ENCODE data around the gene CPE. TPM values are rescaled to one million over a fixed set of nuclear protein-coding genes. Genes with fewer than 3 reads are reported as not detected.

The CPE gene
- total RNA-seq, 4 donors from 2014 or later, result 126 to 272 (median 201) TPM

GRCh38 chr4:165425629-165426028, 46.8 kb downstream of the CPE start:
- ATAC-seq, result no peak
- Histone ChIP-seq H3K36me3 (no peaks in the 10 kb centered on the region), H3K9me3 (peaks cover 0 to 11% (median 0%) of the 10 kb centered on the region in 3 donors), H3K4me1 (no peaks in the 10 kb centered on the region), H3K27me3 (no peaks in the 10 kb centered on the region), H3K27ac (no peak overlapping the region), H3K4me3 (no peak overlapping the region)
- no peak for TF ChIP-seq EP300 (IDR thresholded peaks at IDR 0.05)
- no peak for TF ChIP-seq POLR2A (IDR thresholded peaks at IDR 0.05)
- TF ChIP-seq, protein P1, sequence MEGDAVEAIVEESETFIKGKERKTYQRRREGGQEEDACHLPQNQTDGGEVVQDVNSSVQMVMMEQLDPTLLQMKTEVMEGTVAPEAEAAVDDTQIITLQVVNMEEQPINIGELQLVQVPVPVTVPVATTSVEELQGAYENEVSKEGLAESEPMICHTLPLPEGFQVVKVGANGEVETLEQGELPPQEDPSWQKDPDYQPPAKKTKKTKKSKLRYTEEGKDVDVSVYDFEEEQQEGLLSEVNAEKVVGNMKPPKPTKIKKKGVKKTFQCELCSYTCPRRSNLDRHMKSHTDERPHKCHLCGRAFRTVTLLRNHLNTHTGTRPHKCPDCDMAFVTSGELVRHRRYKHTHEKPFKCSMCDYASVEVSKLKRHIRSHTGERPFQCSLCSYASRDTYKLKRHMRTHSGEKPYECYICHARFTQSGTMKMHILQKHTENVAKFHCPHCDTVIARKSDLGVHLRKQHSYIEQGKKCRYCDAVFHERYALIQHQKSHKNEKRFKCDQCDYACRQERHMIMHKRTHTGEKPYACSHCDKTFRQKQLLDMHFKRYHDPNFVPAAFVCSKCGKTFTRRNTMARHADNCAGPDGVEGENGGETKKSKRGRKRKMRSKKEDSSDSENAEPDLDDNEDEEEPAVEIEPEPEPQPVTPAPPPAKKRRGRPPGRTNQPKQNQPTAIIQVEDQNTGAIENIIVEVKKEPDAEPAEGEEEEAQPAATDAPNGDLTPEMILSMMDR (IDR thresholded peaks at IDR 0.05), result no peak
- TF ChIP-seq POLR2AphosphoS5 (IDR thresholded peaks at IDR 0.05), result no peak

- Histone ChIP-seq H3K27ac (no peak overlapping the region), H3K4me1 (no peaks in the 10 kb centered on the region), H3K27me3 (no peaks in the 10 kb centered on the region), H3K9me3 (peaks cover 0 to 11% (median 0%) of the 10 kb centered on the region in 3 donors), H3K4me3 (no peak overlapping the region), H3K36me3 (no peaks in the 10 kb centered on the region)
- ATAC-seq, result no peak
- no peak for TF ChIP-seq POLR2A (IDR thresholded peaks at IDR 0.05)
- TF ChIP-seq POLR2AphosphoS5 (IDR thresholded peaks at IDR 0.05), result no peak
- TF ChIP-seq EP300 (IDR thresholded peaks at IDR 0.05), result no peak
- TF ChIP-seq, protein P1 (IDR thresholded peaks at IDR 0.05), result no peak
- 71% methylated on average over 1 of the region's 1 CpG; no CpG with 5 or more reads in 1 of the 2 donors for WGBS, 2 donors (ENCODE audit: low coverage in 1 of 2)
Observed at GRCh38 chr4:165426331-165426730, 47.5 kb downstream of the CPE start.

DNA sequence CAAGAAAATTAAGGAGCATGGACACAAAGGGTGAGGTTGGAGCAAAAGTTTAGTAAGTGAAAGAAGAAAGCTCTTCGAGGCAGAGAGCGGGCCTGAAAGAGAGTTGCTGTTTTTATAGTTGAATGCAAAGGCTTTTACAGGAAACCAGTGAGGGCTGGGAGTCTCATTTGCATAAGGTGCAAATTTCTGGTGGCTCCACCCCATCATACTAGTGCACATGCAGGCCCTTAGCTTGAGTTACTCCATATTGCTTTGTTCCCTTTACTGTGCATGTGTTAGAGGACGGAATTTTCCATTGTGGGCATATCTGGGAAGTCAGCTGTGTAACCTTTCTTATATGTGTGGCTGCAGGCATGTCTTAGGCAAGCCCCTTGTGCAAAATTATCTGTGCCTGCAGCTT, 48.0 kb downstream of the CPE start:
- WGBS, 2 donors (ENCODE audit: low coverage in 1 of 2), result 81 to 84% methylated on average over 3 of the region's 3 CpGs
- no peaks in the 10 kb centered on the region for H3K36me3 ChIP-seq
- no peak overlapping the region for H3K27ac ChIP-seq
- ATAC-seq, result no peak
- no peak overlapping the region for H3K4me3 ChIP-seq
- no peak for TF ChIP-seq POLR2A (IDR thresholded peaks at IDR 0.05)
- TF ChIP-seq, protein P1 (IDR thresholded peaks at IDR 0.05), result no peak
- TF ChIP-seq EP300 (IDR thresholded peaks at IDR 0.05), result no peak
- no peak for TF ChIP-seq POLR2AphosphoS5 (IDR thresholded peaks at IDR 0.05)
- no peaks in the 10 kb centered on the region for H3K4me1 ChIP-seq
- H3K9me3 ChIP-seq, result peaks cover 0 to 11% (median 0%) of the 10 kb centered on the region in 3 donors
- H3K27me3 ChIP-seq, result no peaks in the 10 kb centered on the region

GRCh38 chr4:165428957-165429356, 50.1 kb downstream of the CPE start:
- H3K4me3 ChIP-seq, result no peak overlapping the region
- peaks cover 0 to 11% (median 0%) of the 10 kb centered on the region in 3 donors for H3K9me3 ChIP-seq
- H3K36me3 ChIP-seq, result no peaks in the 10 kb centered on the region
- no peaks in the 10 kb centered on the region for H3K4me1 ChIP-seq
- no peak overlapping the region for H3K27ac ChIP-seq
- 71 to 95% methylated on average over 2 of the region's 2 CpGs for WGBS, 2 donors (ENCODE audit: low coverage in 1 of 2)
- TF ChIP-seq POLR2AphosphoS5 (IDR thresholded peaks at IDR 0.05), result no peak
- TF ChIP-seq, protein P1 (IDR thresholded peaks at IDR 0.05), result no peak
- TF ChIP-seq POLR2A (IDR thresholded peaks at IDR 0.05), result no peak
- no peak for TF ChIP-seq EP300 (IDR thresholded peaks at IDR 0.05)
- H3K27me3 ChIP-seq, result no peaks in the 10 kb centered on the region
- no peak for ATAC-seq

GRCh38 chr4:165433529-165433928, 54.7 kb downstream of the CPE start:
- Histone ChIP-seq H3K9me3 (peaks cover 0 to 8% (median 0%) of the 10 kb centered on the region in 3 donors), H3K4me1 (no peaks in the 10 kb centered on the region), H3K27me3 (no peaks in the 10 kb centered on the region), H3K27ac (no peak overlapping the region), H3K4me3 (no peak overlapping the region), H3K36me3 (no peaks in the 10 kb centered on the region)
- 91 to 100% methylated on average over 5 of the region's 5 CpGs for WGBS, 2 donors (ENCODE audit: low coverage in 1 of 2)
- TF ChIP-seq POLR2AphosphoS5 (IDR thresholded peaks at IDR 0.05) (no peak), EP300 (IDR thresholded peaks at IDR 0.05) (no peak), POLR2A (IDR thresholded peaks at IDR 0.05) (no peak)
- TF ChIP-seq, protein P1 (IDR thresholded peaks at IDR 0.05), result no peak
- no peak for ATAC-seq
